Aorta (tissue), 5 donors: ENCODE results near the gene SRSF2. TPM values are rescaled to one million over a fixed set of nuclear protein-coding genes. Genes with fewer than 3 reads are reported as not detected.
"Not testable (repeated sequence)": the region's sequence is repeated elsewhere in the genome, so short reads cannot be mapped to it uniquely, and the experiment has no call there.

Experiments
- ATAC-seq: fragments of 200-7000 bp; cut with Tn5 transposase; one replicate; pipeline ENCODE4 v1.9.1; 2022; ENCODE audit warnings: moderate library complexity; ENCODE audit not compliant: low FRiP score
- DNase-seq, 2 donors: peaks; one replicate each; pipeline ENCODE4 v3.0.0-alpha.2; 2020
- H3K27ac ChIP-seq, 2 donors: one replicate each; pipeline ENCODE4 v1.5.1; 2013; ENCODE audit warnings: low read length in 2 of 2, mild to moderate bottlenecking in 2 of 2, moderate library complexity in 2 of 2, control low read depth in 1 of 2, inconsistent platforms in 1 of 2, low read depth in 1 of 2
- H3K27me3 ChIP-seq, 2 donors: one replicate each; pipeline ENCODE4 v1.6.1; 2013; ENCODE audit warnings: control low read depth in 1 of 2, low read length in 1 of 2, mild to moderate bottlenecking in 1 of 2, moderate library complexity in 1 of 2; ENCODE audit not compliant: insufficient read depth in 2 of 2, control insufficient read depth in 1 of 2
- H3K36me3 ChIP-seq, 2 donors: one replicate each; pipeline ENCODE4 v1.6.1; 2013; ENCODE audit warnings: control low read depth in 1 of 2, low read length in 1 of 2, mild to moderate bottlenecking in 1 of 2; ENCODE audit not compliant: insufficient read depth in 2 of 2, control insufficient read depth in 1 of 2
- H3K4me1 ChIP-seq, 2 donors: one replicate each; pipeline ENCODE4 v1.6.1; 2013; ENCODE audit warnings: low read length in 2 of 2, control low read depth in 1 of 2, mild to moderate bottlenecking in 1 of 2, moderate library complexity in 1 of 2; ENCODE audit not compliant: insufficient read depth in 2 of 2, control insufficient read depth in 1 of 2
- H3K4me3 ChIP-seq, 2 donors: one replicate each; pipeline ENCODE4 v1.5.1; 2013; ENCODE audit warnings: low read length in 2 of 2, control low read depth in 1 of 2, mild to moderate bottlenecking in 1 of 2
- H3K9me3 ChIP-seq: one replicate; pipeline ENCODE4 v1.6.1; 2013; ENCODE audit warnings: mild to moderate bottlenecking, low read length; ENCODE audit not compliant: control insufficient read depth
- WGBS, 2 donors: extraction: QIAGEN DNeasy Blood & Tissue Kit; methylation state at CpG; one replicate each; pipeline ENCODE4 v1.1.7; 2013; 5-methylcytosine and 5-hydroxymethylcytosine counted together
- intact Hi-C, 2 donors: fragments of 100-400 bp; cut with DNase I; formaldehyde crosslinking; loops; one replicate each; pipeline versions ENCODE4 v1.14.2 to v1.15.0; 2022
- polyA plus RNA-seq, 2 donors: library from polyadenylated mRNA; stranded (reverse); fragments of 200-250 nt; gene quantifications; one replicate each; pipeline ENCODE4 v1.2.3, GENCODE V29; 2013
- total RNA-seq, 2 donors: library from RNA; stranded (reverse); fragmentation: NEBNext Ultra II Directional; extraction: Animal tissue kit (Norgen Biotek cat#: 25700); gene quantifications; one replicate each; pipeline ENCODE4 v1.2.1, GENCODE V29; 2021
- donor health status: healthy with polysubstance abuse.
- donor health status: Bipolar disorder and iron deficiency.
- donor health status: DM: no; HTN: no; CAD: no.
- donor health status: DM: no; HTN: no; CAD: no.
- donor health status: DM: yes; HTN: yes; CAD: no.

SRSF2 gene
- total and polyA plus RNA-seq, 4 donors: 64.4 to 152 (median 134) TPM

DNA sequence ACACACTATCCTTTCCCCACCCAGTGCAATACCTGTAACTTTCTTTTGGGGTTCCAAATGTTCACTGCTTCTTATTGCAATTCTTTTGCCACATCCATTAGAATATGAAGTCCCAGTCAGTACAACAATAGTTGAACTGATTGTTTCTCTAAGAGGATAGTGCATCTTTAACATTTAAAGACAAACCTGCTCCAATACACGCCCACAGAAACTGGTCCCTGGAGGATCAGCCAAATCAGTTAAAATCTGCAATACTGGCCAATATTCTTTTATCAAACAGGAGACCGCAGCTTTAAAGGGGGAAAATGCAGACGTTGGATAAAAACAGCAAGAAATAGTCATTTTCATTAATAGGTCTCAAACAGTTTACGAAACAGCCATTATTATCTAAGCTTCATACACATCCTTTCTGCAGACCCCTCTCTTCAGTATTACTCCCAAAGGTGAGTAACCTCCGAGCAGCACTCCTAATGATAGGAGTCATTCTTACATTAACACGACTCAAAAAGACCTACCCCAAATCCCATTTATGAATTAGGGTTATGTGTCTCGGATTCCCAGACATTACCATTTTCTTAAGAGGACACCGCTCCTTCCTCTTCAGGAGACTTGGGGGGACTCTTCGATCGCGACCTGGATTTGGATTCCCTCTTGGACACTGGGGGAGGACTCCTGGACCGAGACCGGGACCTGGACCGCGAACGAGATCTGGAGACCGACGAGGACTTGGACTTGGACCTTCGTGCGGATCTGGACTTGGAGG is 1.4 kb downstream of the SRSF2 start:
- 0 to 1% methylated on average over 20 of the region's 20 CpGs for WGBS, 2 donors
- peak overlapping the region; percentile 52 to 86 for H3K4me3 ChIP-seq
- intact Hi-C loops: no loop called here
- DNase-seq: no peak
- peaks cover 0 to 3% of the 10 kb centered on the region in 2 donors for H3K4me1 ChIP-seq
- peak overlapping the region in 1 of 2 donors; percentile 84 for H3K27ac ChIP-seq
- H3K27me3 ChIP-seq: peaks cover 0 to 2% of the 10 kb centered on the region in 2 donors
- peaks cover 3 to 4% of the 10 kb centered on the region in 2 donors for H3K36me3 ChIP-seq
- H3K9me3 ChIP-seq: no peaks in the 10 kb centered on the region
- ATAC-seq: no peak

DNA sequence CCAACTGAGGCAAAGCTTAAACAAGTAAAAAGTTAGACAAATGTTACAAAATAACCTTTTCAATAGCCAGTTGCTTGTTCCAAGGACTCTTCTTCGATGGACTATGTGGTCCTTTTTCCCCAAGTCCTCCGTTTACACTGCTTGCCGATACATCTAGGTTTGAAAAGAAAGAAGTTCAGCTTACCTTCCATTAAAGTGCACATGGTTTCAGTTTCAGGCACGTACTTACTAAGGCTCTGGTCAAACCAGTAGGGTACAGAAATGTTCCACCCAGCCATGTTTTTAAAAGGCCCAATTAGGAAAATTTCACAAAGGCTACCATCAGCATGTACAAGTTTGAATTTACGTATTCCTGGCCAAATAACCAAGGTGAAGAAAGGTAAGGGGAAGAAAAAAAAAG is 2.1 kb downstream of the SRSF2 start:
- Histone ChIP-seq H3K4me3 (peak overlapping the region in 1 of 2 donors; percentile 52), H3K36me3 (peaks cover 3 to 4% of the 10 kb centered on the region in 2 donors), H3K27me3 (peaks cover 0 to 2% of the 10 kb centered on the region in 2 donors), H3K4me1 (peaks cover 0 to 3% of the 10 kb centered on the region in 2 donors), H3K9me3 (no peaks in the 10 kb centered on the region), H3K27ac (no peak overlapping the region)
- intact Hi-C loops: no loop called here
- ATAC-seq: no peak
- no peak for DNase-seq
- WGBS, 2 donors: 16% methylated on average over 5 of the region's 5 CpGs

DNA sequence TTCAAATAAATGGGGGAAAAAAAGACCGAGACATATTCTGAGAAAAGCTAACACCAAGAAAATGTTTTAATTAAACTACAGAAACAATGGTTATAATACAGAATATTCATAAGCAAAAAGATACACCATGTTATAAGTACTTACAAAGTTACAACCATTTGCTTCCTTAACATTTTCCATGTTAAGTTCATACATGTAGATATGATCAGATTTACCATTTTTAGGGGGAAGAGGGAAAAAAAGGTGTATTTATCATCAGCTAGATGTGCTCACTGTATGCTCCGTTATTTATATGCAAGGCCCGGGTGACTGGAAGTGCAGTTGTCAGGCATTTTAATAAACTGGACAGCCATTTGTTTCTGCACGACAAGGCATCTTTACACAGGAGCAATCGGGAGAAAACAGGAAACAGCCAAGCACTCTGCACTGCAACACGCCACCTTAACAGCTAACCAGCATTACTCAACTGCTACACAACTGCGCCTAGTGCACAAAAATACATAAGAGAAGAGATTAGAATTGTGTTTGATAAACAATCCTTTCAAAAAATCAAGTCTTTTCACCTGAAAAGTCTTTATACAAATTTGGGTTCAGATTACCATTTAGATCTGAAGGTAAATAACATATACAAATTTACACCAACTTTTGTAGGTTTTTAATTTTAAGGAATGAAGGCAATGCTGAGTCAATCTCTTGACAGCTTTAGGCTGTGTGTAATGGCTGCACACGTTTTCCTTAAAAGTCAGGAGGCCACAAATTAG is 2.9 kb downstream of the SRSF2 start:
- ATAC-seq (no peak), DNase-seq (no peak)
- peaks cover 3 to 4% of the 10 kb centered on the region in 2 donors for H3K36me3 ChIP-seq
- H3K4me1 ChIP-seq: peaks cover 0 to 3% of the 10 kb centered on the region in 2 donors
- peaks cover 0 to 2% of the 10 kb centered on the region in 2 donors for H3K27me3 ChIP-seq
- intact Hi-C loops: no loop called here
- 20 to 26% methylated on average over 8 of the region's 8 CpGs for WGBS, 2 donors
- H3K4me3 ChIP-seq: no peak overlapping the region
- H3K27ac ChIP-seq: peak overlapping the region in 1 of 2 donors; percentile 53
- H3K9me3 ChIP-seq: no peaks in the 10 kb centered on the region

DNA sequence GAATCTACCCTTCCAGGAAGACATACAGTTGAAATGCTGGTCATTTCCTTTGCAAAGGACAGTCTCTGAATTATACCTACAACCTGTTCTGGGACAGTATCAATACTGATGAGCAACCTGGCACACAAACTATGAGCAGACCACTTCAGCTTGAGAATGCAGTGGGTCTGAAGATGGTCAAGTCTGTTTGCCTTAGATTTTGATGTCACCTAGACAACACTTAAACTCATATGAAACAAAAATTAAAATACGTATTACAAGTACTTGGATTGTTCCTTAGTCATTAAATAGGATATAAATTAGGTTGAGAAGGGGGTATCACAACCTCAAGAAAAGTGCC is 3.5 kb downstream of the SRSF2 start:
- Histone ChIP-seq H3K36me3 (peaks cover 3 to 4% of the 10 kb centered on the region in 2 donors), H3K4me1 (peaks cover 0 to 3% of the 10 kb centered on the region in 2 donors), H3K4me3 (no peak overlapping the region), H3K27me3 (peaks cover 0 to 2% of the 10 kb centered on the region in 2 donors), H3K27ac (no peak overlapping the region), H3K9me3 (no peaks in the 10 kb centered on the region)
- 48 to 60% methylated on average over 1 of the region's 1 CpG for WGBS, 2 donors
- no peak for DNase-seq
- intact Hi-C loops: no loop called here
- ATAC-seq: no peak

DNA sequence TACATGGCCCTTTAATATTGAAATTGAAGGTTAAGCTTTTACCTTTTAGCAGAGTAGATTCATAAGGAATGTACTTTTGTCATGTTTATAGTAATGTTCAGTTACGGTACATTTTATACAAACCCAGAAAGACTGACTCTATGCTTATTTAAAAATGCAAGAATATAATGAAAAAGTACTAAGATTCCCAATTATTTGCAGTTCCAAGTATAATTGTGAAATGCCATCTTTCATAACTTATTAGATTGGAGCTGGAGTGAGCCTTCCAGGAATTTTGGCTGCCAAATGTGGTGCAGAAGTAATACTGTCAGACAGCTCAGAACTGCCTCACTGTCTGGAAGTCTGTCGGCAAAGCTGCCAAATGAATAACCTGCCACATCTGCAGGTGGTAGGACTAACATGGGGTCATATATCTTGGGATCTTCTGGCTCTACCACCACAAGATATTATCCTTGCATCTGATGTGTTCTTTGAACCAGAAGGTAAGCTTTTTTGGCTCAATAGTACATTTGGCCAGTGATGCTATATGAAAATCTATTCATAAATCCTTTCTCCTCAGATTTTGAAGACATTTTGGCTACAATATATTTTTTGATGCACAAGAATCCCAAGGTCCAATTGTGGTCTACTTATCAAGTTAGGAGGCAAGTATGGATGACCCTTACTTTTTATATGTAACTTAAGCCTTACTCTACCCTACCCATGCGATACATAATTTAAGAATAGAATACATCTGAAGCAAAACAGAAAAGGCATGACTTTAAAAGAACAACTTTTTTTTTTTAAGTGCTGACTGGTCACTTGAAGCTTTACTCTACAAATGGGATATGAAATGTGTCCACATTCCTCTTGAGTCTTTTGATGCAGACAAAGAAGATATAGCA is 4.2 kb downstream of the SRSF2 start:
- WGBS, 2 donors: 35 to 40% methylated on average over 3 of the region's 3 CpGs
- ATAC-seq (no peak), DNase-seq (no peak)
- H3K4me3 ChIP-seq: no peak overlapping the region
- H3K27me3 ChIP-seq: peaks cover 0 to 2% of the 10 kb centered on the region in 2 donors
- H3K9me3 ChIP-seq: no peaks in the 10 kb centered on the region
- peaks cover 3 to 4% of the 10 kb centered on the region in 2 donors for H3K36me3 ChIP-seq
- peaks cover 0 to 3% of the 10 kb centered on the region in 2 donors for H3K4me1 ChIP-seq
- intact Hi-C loops: no loop called here
- H3K27ac ChIP-seq: no peak overlapping the region

DNA sequence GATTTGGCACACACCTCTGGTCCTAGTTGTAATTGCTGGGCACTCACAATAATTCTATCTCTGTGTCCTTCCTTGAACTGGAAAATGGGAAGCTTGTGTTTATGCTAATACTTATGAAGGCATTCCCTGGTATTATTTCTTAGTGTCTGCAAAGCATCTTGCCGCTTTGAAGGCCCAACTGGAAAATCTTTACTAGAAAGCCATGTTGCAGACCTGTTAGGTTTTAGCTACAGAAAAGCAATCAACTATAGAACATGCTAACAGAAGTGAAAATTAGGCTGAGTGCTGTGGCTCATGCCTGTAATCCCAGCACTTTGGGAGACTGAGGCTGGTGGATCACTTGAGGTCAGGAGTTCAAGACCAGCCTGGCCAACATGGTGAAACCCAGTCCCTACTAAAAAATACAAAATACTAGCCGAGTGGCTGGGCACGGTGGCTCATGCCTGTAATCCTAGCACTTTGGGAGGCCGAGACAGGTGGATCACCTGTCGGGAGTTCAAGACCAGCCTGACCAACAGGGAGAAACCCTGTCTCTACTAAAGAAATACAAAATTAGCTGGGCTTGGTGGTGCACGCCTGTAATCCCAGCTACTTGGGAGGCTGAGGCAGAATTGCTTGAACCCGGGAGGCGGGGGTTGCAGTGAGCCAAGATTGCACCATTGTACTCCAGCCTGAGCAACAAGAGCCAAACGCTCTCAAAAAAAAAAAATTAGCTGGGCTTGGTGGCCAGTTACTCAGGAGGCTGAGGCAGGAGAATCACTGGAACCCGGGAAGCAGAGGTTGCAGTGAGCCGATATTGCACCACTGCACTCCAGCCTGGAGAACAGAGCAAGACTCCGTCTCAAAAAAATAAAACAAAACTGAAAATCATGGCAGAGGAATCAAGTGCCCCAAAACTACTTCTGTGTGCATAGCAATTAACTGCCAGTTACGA is 5.1 kb downstream of the SRSF2 start:
- 83 to 84% methylated on average over 13 of the region's 13 CpGs for WGBS, 2 donors
- H3K36me3 ChIP-seq, DNase-seq, H3K27me3 ChIP-seq, ATAC-seq, H3K4me1 ChIP-seq, H3K27ac ChIP-seq, H3K4me3 ChIP-seq, H3K9me3 ChIP-seq, intact Hi-C loops: not testable (repeated sequence)

DNA sequence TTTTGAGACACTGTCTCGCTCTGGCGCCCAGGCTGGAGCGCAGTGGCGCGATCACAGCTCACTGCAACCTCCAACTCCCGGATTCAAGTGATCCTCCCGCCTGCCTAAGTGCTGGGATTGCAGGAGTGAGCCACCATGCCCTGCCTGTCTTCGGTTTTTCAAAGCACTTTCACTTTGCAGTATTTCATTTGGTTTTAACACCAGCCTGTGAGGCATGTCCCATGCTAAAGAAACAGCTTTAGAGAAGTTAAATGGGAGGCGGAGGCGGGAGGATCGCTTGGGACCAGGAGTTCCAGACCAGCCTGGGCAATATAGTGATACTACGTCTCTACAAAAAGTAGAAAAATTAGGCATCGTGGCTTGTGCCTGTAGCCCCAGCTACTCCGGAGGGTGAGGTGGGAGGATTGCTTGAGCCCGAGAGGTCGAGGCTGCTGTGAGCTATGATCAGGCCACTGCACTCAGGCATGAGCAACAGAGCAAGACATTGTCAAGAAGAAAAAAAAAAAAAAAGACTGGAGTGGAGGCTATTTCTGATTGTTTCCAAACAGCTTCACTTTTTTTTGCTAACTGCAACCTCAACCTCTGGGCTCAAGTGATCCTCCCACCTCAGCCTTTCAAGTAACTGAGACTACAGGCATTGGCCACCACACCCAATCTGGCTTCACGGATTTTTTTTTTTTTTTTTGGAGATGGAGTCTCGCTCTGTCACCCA is 9.2 kb downstream of the SRSF2 start:
- 58% methylated on average over 18 of the region's 18 CpGs for WGBS, 2 donors
- peak overlapping the region in 1 of 2 donors; percentile 83 for H3K27ac ChIP-seq
- ATAC-seq (no peak), DNase-seq (no peak)
- H3K27me3 ChIP-seq: no peaks in the 10 kb centered on the region
- intact Hi-C loops: no loop called here
- H3K9me3 ChIP-seq: no peaks in the 10 kb centered on the region
- H3K36me3 ChIP-seq: peaks cover 0 to 1% of the 10 kb centered on the region in 2 donors
- peaks cover 0 to 3% of the 10 kb centered on the region in 2 donors for H3K4me1 ChIP-seq
- H3K4me3 ChIP-seq: peak overlapping the region in 1 of 2 donors; percentile 84
